ENCODE measurements around the gene PLEKHM2. TPM values are rescaled to one million over a fixed set of nuclear protein-coding genes. Genes with fewer than 3 reads are reported as not detected.

The PLEKHM2 gene
- total and polyA plus RNA-seq, 2 of the 4 experiments (the other 2 are of a cell fraction): 24.7 to 48.0 TPM

- intact Hi-C loops (cut with micrococcal nuclease) (no loop called here), in situ Hi-C loops (cut with MboI; ENCODE audit: low sequenced_read_pairs) (no loop called here), dilution Hi-C loops (cut with HindIII; ENCODE audit: low sequenced_read_pairs, unreplicated experiment) (no loop called here)
- ChIA-PET CTCF (no interaction called here), POLR2A (ENCODE audit: unreplicated experiment) (no interaction called here)
- Histone ChIP-seq H2BK5ac (ENCODE audit: low read depth, low read length, poor library complexity, severe bottlenecking) (no peak overlapping the region), H4K8ac (ENCODE audit: low read depth in 2 of 2, low read length in 2 of 2) (no peak overlapping the region), H3K56ac (ENCODE audit: extremely low read depth, insufficient read depth, low read length) (no peak overlapping the region), H3K36me3 (ENCODE audit: control insufficient read depth, insufficient read depth, low read length) (no peaks in the 10 kb centered on the region), H2AK5ac (ENCODE audit: low read depth, low read length) (no peak overlapping the region), H3K4ac (ENCODE audit: low read depth, low read length) (no peak overlapping the region), H2AFZ (replicated peaks; ENCODE audit: low read length, poor library complexity) (no peak overlapping the region), H3K18ac (ENCODE audit: low read depth, low read length) (no peak overlapping the region), H3K4me1 (ENCODE audit: control insufficient read depth, insufficient read depth, low read length) (peaks cover 9% of the 10 kb centered on the region), H3K4me2 (ENCODE audit: low read depth, low read length) (no peak overlapping the region), H2BK15ac (ENCODE audit: low read depth, low read length) (no peak overlapping the region), H4K20me1 (ENCODE audit: insufficient read depth, low read length) (no peaks in the 10 kb centered on the region), H3K79me1 (ENCODE audit: low read depth in 1 of 2, low read length in 2 of 2) (peaks cover 0 to 13% of the 10 kb centered on the region in 2 experiments; a peak in 3 of 4 replicates), H2AK9ac (replicated peaks; ENCODE audit: low read depth, low read length, poor library complexity) (no peak overlapping the region), H3K27ac (ENCODE audit: insufficient read depth, low read length) (no peak overlapping the region), H3K4me3 (ENCODE audit: insufficient read depth, low read depth, low read length) (no peak overlapping the region), H4K5ac (ENCODE audit: low read depth, low read length) (no peak overlapping the region), H3K23ac (ENCODE audit: low read depth, low read length) (no peak overlapping the region), H3K14ac (replicated peaks; ENCODE audit: low read depth, low read length) (no peak overlapping the region), H3K9ac (ENCODE audit: low read depth, low read length) (no peak overlapping the region), H4K91ac (ENCODE audit: insufficient read depth, low read depth, low read length) (no peak overlapping the region), H3K9me3 (ENCODE audit: control insufficient read depth, insufficient read depth, low read length) (no peaks in the 10 kb centered on the region), H3K27me3 (ENCODE audit: control insufficient read depth, insufficient read depth, low read length) (no peaks in the 10 kb centered on the region), H2BK20ac (ENCODE audit: low read depth, low read length) (no peak overlapping the region), H3K9me1 (ENCODE audit: insufficient read depth, low read length) (no peaks in the 10 kb centered on the region), H2BK120ac (ENCODE audit: low read depth, low read length) (no peak overlapping the region)
- TF ChIP-seq MAZ (IDR thresholded peaks at IDR 0.05; ENCODE audit: borderline replicate concordance, low read depth, low read length) (no peak), RFX5 (IDR thresholded peaks at IDR 0.05; ENCODE audit: low read depth, low read length) (no peak), NFE2L2 (IDR thresholded peaks at IDR 0.05; ENCODE audit: low read depth, low read length) (no peak), POLR2A (IDR thresholded peaks at IDR 0.05; ENCODE audit: low read depth, low read length) (no peak), MAFK (IDR thresholded peaks at IDR 0.05; ENCODE audit: low read depth, low read length) (no peak), MXI1 (IDR thresholded peaks at IDR 0.05; ENCODE audit: borderline replicate concordance, low read depth, low read length) (no peak), CEBPB (IDR thresholded peaks at IDR 0.05; ENCODE audit: low read depth, low read length) (no peak), CHD1 (IDR thresholded peaks at IDR 0.05; ENCODE audit: low read depth, low read length) (no peak), USF2 (IDR thresholded peaks at IDR 0.05; ENCODE audit: low read depth, low read length) (no peak), BHLHE40 (IDR thresholded peaks at IDR 0.05; ENCODE audit: low read depth, low read length) (no peak), SMC3 (IDR thresholded peaks at IDR 0.05; ENCODE audit: low read depth, low read length) (no peak), RAD21 (IDR thresholded peaks at IDR 0.05; ENCODE audit: low read length) (no peak), RCOR1 (IDR thresholded peaks at IDR 0.05; ENCODE audit: insufficient replicate concordance, low read length) (no peak), FOS (IDR thresholded peaks at IDR 0.05; ENCODE audit: low read depth, low read length) (no peak)
- TF ChIP-seq, protein P1, sequence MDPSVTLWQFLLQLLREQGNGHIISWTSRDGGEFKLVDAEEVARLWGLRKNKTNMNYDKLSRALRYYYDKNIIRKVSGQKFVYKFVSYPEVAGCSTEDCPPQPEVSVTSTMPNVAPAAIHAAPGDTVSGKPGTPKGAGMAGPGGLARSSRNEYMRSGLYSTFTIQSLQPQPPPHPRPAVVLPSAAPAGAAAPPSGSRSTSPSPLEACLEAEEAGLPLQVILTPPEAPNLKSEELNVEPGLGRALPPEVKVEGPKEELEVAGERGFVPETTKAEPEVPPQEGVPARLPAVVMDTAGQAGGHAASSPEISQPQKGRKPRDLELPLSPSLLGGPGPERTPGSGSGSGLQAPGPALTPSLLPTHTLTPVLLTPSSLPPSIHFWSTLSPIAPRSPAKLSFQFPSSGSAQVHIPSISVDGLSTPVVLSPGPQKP (IDR thresholded peaks at IDR 0.05; ENCODE audit: borderline replicate concordance, low read depth, low read length): no peak
- TF ChIP-seq, protein P2, sequence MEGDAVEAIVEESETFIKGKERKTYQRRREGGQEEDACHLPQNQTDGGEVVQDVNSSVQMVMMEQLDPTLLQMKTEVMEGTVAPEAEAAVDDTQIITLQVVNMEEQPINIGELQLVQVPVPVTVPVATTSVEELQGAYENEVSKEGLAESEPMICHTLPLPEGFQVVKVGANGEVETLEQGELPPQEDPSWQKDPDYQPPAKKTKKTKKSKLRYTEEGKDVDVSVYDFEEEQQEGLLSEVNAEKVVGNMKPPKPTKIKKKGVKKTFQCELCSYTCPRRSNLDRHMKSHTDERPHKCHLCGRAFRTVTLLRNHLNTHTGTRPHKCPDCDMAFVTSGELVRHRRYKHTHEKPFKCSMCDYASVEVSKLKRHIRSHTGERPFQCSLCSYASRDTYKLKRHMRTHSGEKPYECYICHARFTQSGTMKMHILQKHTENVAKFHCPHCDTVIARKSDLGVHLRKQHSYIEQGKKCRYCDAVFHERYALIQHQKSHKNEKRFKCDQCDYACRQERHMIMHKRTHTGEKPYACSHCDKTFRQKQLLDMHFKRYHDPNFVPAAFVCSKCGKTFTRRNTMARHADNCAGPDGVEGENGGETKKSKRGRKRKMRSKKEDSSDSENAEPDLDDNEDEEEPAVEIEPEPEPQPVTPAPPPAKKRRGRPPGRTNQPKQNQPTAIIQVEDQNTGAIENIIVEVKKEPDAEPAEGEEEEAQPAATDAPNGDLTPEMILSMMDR (conservative IDR thresholded peaks at IDR 0.05; ENCODE audit: low read depth, low read length): no peak
- WGBS, 2 experiments (ENCODE audit: extremely low coverage in 2 of 2, insufficient read length in 1 of 2): no CpG with 5 or more reads among the region's 2 CpGs
- no peak for DNase-seq
- ATAC-seq (ENCODE audit: low read depth): no peak
- BruUV-seq (replicated peaks): no TSS peak
These were observed 71.0 kb downstream of the PLEKHM2 start for GRCh38 chr1:15755021-15755645.

Data from IMR-90 (cell line).